ENCODE results near the gene NAV3.

The NAV3 gene

GRCh38 chr12:77847060-77847541, 16.4 kb downstream of the NAV3 start:
- Histone ChIP-seq H2AFZ (ENCODE audit: low read length) (peak overlapping the region; percentile 21), H3K18ac (ENCODE audit: low read length) (no peak overlapping the region), H3K9ac (ENCODE audit: low read depth, low read length, poor library complexity) (no peak overlapping the region), H3K79me1 (ENCODE audit: low read depth, low read length) (no peaks in the 10 kb centered on the region), H3K14ac (ENCODE audit: low read length) (no peak overlapping the region), H4K8ac (ENCODE audit: low read depth, low read length) (no peak overlapping the region), H3K36me3 (replicated peaks in 1 of 2; ENCODE audit: control insufficient read depth in 2 of 2, insufficient read depth in 2 of 2, low read length in 2 of 2) (no peaks in the 10 kb centered on the region), H4K91ac (ENCODE audit: low read depth, low read length, poor library complexity) (no peak overlapping the region), H2AK5ac (ENCODE audit: low read depth, low read length) (no peak overlapping the region), H3K23ac (ENCODE audit: low read depth, low read length, poor library complexity) (no peak overlapping the region), H2BK12ac (ENCODE audit: low read length) (no peak overlapping the region), H3K27ac (replicated peaks; ENCODE audit: low read length) (no peak overlapping the region), H3K4me2 (ENCODE audit: insufficient read depth, low read length, poor library complexity, severe bottlenecking) (no peak overlapping the region), H3K9me3 (replicated peaks in 1 of 2; ENCODE audit: control insufficient read depth in 2 of 2, insufficient read depth in 1 of 2, low read depth in 1 of 2, low read length in 2 of 2) (no peaks in the 10 kb centered on the region), H3K27me3 (ENCODE audit: control insufficient read depth in 3 of 3, insufficient read depth in 3 of 3, low read depth in 1 of 3, low read length in 3 of 3) (no peaks in the 10 kb centered on the region), H3K4me3 (ENCODE audit: low read length in 2 of 2) (no peak overlapping the region), H2BK5ac (ENCODE audit: low read length) (no peak overlapping the region), H2BK120ac (ENCODE audit: low read depth, low read length) (no peak overlapping the region), H3K4ac (ENCODE audit: low read length) (no peak overlapping the region), H3K4me1 (ENCODE audit: control insufficient read depth in 2 of 2, insufficient read depth in 1 of 2, low read depth in 1 of 2, low read length in 2 of 2) (peaks cover 4 to 19% of the 10 kb centered on the region in 2 donors), H2BK15ac (ENCODE audit: low read length) (no peak overlapping the region)
- DNase-seq (ENCODE audit: low spot score) = no peak
- WGBS, 2 donors (ENCODE audit: extremely low coverage in 2 of 2, insufficient read length in 2 of 2, insufficient replicate concordance in 1 of 2) = no CpG with 5 or more reads among the region's 2 CpGs

GRCh38 chr12:77847680-77848431, 17.2 kb downstream of the NAV3 start:
- no peak overlapping the region for H2AK5ac ChIP-seq (ENCODE audit: low read depth, low read length)
- H3K4me1 ChIP-seq (ENCODE audit: control insufficient read depth in 2 of 2, insufficient read depth in 1 of 2, low read depth in 1 of 2, low read length in 2 of 2) = peaks cover 4 to 19% of the 10 kb centered on the region in 2 donors
- no peaks in the 10 kb centered on the region for H3K9me3 ChIP-seq (replicated peaks in 1 of 2; ENCODE audit: control insufficient read depth in 2 of 2, insufficient read depth in 1 of 2, low read depth in 1 of 2, low read length in 2 of 2)
- no peak overlapping the region for H2BK120ac ChIP-seq (ENCODE audit: low read depth, low read length)
- H2AFZ ChIP-seq (ENCODE audit: low read length) = peak overlapping the region; percentile 36
- no peaks in the 10 kb centered on the region for H3K36me3 ChIP-seq (replicated peaks in 1 of 2; ENCODE audit: control insufficient read depth in 2 of 2, insufficient read depth in 2 of 2, low read length in 2 of 2)
- no peak overlapping the region for H3K9ac ChIP-seq (ENCODE audit: low read depth, low read length, poor library complexity)
- H3K4me3 ChIP-seq (ENCODE audit: low read length in 2 of 2) = no peak overlapping the region
- H2BK5ac ChIP-seq (ENCODE audit: low read length) = no peak overlapping the region
- no peak overlapping the region for H3K14ac ChIP-seq (ENCODE audit: low read length)
- no peak overlapping the region for H3K4ac ChIP-seq (ENCODE audit: low read length)
- H3K79me1 ChIP-seq (ENCODE audit: low read depth, low read length) = no peaks in the 10 kb centered on the region
- DNase-seq (ENCODE audit: low spot score) = no peak
- H3K27ac ChIP-seq (replicated peaks; ENCODE audit: low read length) = no peak overlapping the region
- no peak overlapping the region for H4K8ac ChIP-seq (ENCODE audit: low read depth, low read length)
- no peak overlapping the region for H2BK12ac ChIP-seq (ENCODE audit: low read length)
- H3K27me3 ChIP-seq (ENCODE audit: control insufficient read depth in 3 of 3, insufficient read depth in 3 of 3, low read depth in 1 of 3, low read length in 3 of 3) = no peaks in the 10 kb centered on the region
- H4K91ac ChIP-seq (ENCODE audit: low read depth, low read length, poor library complexity) = no peak overlapping the region
- no CpG with 5 or more reads among the region's 3 CpGs for WGBS, 2 donors (ENCODE audit: extremely low coverage in 2 of 2, insufficient read length in 2 of 2, insufficient replicate concordance in 1 of 2)
- H3K18ac ChIP-seq (ENCODE audit: low read length) = no peak overlapping the region
- H3K4me2 ChIP-seq (ENCODE audit: insufficient read depth, low read length, poor library complexity, severe bottlenecking) = no peak overlapping the region
- no peak overlapping the region for H2BK15ac ChIP-seq (ENCODE audit: low read length)
- no peak overlapping the region for H3K23ac ChIP-seq (ENCODE audit: low read depth, low read length, poor library complexity)

- Histone ChIP-seq H3K27me3 (ENCODE audit: control insufficient read depth in 3 of 3, insufficient read depth in 3 of 3, low read depth in 1 of 3, low read length in 3 of 3) (no peaks in the 10 kb centered on the region), H3K14ac (ENCODE audit: low read length) (no peak overlapping the region), H3K4me1 (ENCODE audit: control insufficient read depth in 2 of 2, insufficient read depth in 1 of 2, low read depth in 1 of 2, low read length in 2 of 2) (peaks cover 4 to 19% of the 10 kb centered on the region in 2 donors), H3K79me1 (ENCODE audit: low read depth, low read length) (no peaks in the 10 kb centered on the region), H2AK5ac (ENCODE audit: low read depth, low read length) (no peak overlapping the region), H2AFZ (ENCODE audit: low read length) (no peak overlapping the region), H2BK12ac (ENCODE audit: low read length) (no peak overlapping the region), H3K4me3 (ENCODE audit: low read length in 2 of 2) (no peak overlapping the region), H3K23ac (ENCODE audit: low read depth, low read length, poor library complexity) (no peak overlapping the region), H2BK15ac (ENCODE audit: low read length) (no peak overlapping the region), H3K36me3 (replicated peaks in 1 of 2; ENCODE audit: control insufficient read depth in 2 of 2, insufficient read depth in 2 of 2, low read length in 2 of 2) (no peaks in the 10 kb centered on the region), H4K8ac (ENCODE audit: low read depth, low read length) (no peak overlapping the region), H4K91ac (ENCODE audit: low read depth, low read length, poor library complexity) (no peak overlapping the region), H3K4me2 (ENCODE audit: insufficient read depth, low read length, poor library complexity, severe bottlenecking) (no peak overlapping the region), H3K9me3 (replicated peaks in 1 of 2; ENCODE audit: control insufficient read depth in 2 of 2, insufficient read depth in 1 of 2, low read depth in 1 of 2, low read length in 2 of 2) (no peaks in the 10 kb centered on the region), H3K27ac (replicated peaks; ENCODE audit: low read length) (no peak overlapping the region), H2BK5ac (ENCODE audit: low read length) (no peak overlapping the region), H3K18ac (ENCODE audit: low read length) (no peak overlapping the region), H3K9ac (ENCODE audit: low read depth, low read length, poor library complexity) (no peak overlapping the region), H3K4ac (ENCODE audit: low read length) (no peak overlapping the region), H2BK120ac (ENCODE audit: low read depth, low read length) (no peak overlapping the region)
- DNase-seq (ENCODE audit: low spot score) = no peak
- WGBS, 2 donors (ENCODE audit: extremely low coverage in 2 of 2, insufficient read length in 2 of 2, insufficient replicate concordance in 1 of 2) = no CpG with 5 or more reads among the region's 2 CpGs
Observed at GRCh38 chr12:77850129-77850528, 19.4 kb downstream of the NAV3 start.

GRCh38 chr12:77850698-77851097, 20.0 kb downstream of the NAV3 start:
- Histone ChIP-seq H2BK120ac (ENCODE audit: low read depth, low read length) (no peak overlapping the region), H3K18ac (ENCODE audit: low read length) (no peak overlapping the region), H4K8ac (ENCODE audit: low read depth, low read length) (no peak overlapping the region), H3K4me2 (ENCODE audit: insufficient read depth, low read length, poor library complexity, severe bottlenecking) (no peak overlapping the region), H3K23ac (ENCODE audit: low read depth, low read length, poor library complexity) (no peak overlapping the region), H2BK5ac (ENCODE audit: low read length) (no peak overlapping the region), H3K9me3 (replicated peaks in 1 of 2; ENCODE audit: control insufficient read depth in 2 of 2, insufficient read depth in 1 of 2, low read depth in 1 of 2, low read length in 2 of 2) (no peaks in the 10 kb centered on the region), H3K14ac (ENCODE audit: low read length) (no peak overlapping the region), H3K4ac (ENCODE audit: low read length) (no peak overlapping the region), H2BK15ac (ENCODE audit: low read length) (no peak overlapping the region), H3K79me1 (ENCODE audit: low read depth, low read length) (no peaks in the 10 kb centered on the region), H3K9ac (ENCODE audit: low read depth, low read length, poor library complexity) (no peak overlapping the region), H3K27me3 (ENCODE audit: control insufficient read depth in 3 of 3, insufficient read depth in 3 of 3, low read depth in 1 of 3, low read length in 3 of 3) (no peaks in the 10 kb centered on the region), H3K4me1 (ENCODE audit: control insufficient read depth in 2 of 2, insufficient read depth in 1 of 2, low read depth in 1 of 2, low read length in 2 of 2) (peaks cover 4 to 19% of the 10 kb centered on the region in 2 donors), H2AK5ac (ENCODE audit: low read depth, low read length) (no peak overlapping the region), H4K91ac (ENCODE audit: low read depth, low read length, poor library complexity) (no peak overlapping the region), H2AFZ (ENCODE audit: low read length) (no peak overlapping the region), H3K36me3 (replicated peaks in 1 of 2; ENCODE audit: control insufficient read depth in 2 of 2, insufficient read depth in 2 of 2, low read length in 2 of 2) (no peaks in the 10 kb centered on the region), H3K27ac (replicated peaks; ENCODE audit: low read length) (no peak overlapping the region), H2BK12ac (ENCODE audit: low read length) (no peak overlapping the region), H3K4me3 (ENCODE audit: low read length in 2 of 2) (no peak overlapping the region)
- DNase-seq (ENCODE audit: low spot score) = no peak
- no CpG with 5 or more reads among the region's 2 CpGs for WGBS, 2 donors (ENCODE audit: extremely low coverage in 2 of 2, insufficient read length in 2 of 2, insufficient replicate concordance in 1 of 2)

Data from neuronal stem cell (in vitro differentiated cells).